ENCODE data around the gene MGAT1. TPM values are rescaled to one million over a fixed set of nuclear protein-coding genes. Genes with fewer than 3 reads are reported as not detected.
A peak's percentile ranks its signal among the peaks of the same experiment; 100 is the strongest.

Gene MGAT1
- polyA plus RNA-seq, 3 donors, result 231 to 523 (median 385) TPM

GRCh38 chr5:180792287-180792964, 10.2 kb downstream of the MGAT1 start:
- no peak overlapping the region for H3K4me2 ChIP-seq (replicated peaks; ENCODE audit: extremely low read depth, low read length, poor library complexity, severe bottlenecking)
- intact Hi-C loops (cut with micrococcal nuclease), result no loop called here
- no peak overlapping the region for H3K27ac ChIP-seq (ENCODE audit: low read depth in 1 of 2, low read length in 2 of 2)
- no peaks in the 10 kb centered on the region for H3K27me3 ChIP-seq (ENCODE audit: control insufficient read depth in 2 of 2, insufficient read depth in 2 of 2, low read length in 2 of 2)
- no peak for TF ChIP-seq CTCF (IDR thresholded peaks at IDR 0.05)
- H3K36me3 Mint-ChIP-seq, result peaks cover 74 to 94% of the 10 kb centered on the region in 2 donors
- peak overlapping the region in 1 of 7 donors; percentile 28 for H3K27ac Mint-ChIP-seq
- H3K9ac ChIP-seq (ENCODE audit: insufficient read depth, low read length, poor library complexity, severe bottlenecking), result no peak overlapping the region
- H3K9me3 ChIP-seq (replicated peaks in 1 of 2; ENCODE audit: control insufficient read depth in 1 of 2, insufficient read depth in 1 of 2, low read length in 2 of 2), result no peaks in the 10 kb centered on the region
- H3K9me3 Mint-ChIP-seq, result no peaks in the 10 kb centered on the region
- no peak overlapping the region for H3K4me3 Mint-ChIP-seq
- no peaks in the 10 kb centered on the region for H3K27me3 Mint-ChIP-seq (ENCODE audit: low read depth in 3 of 3)
- peaks cover 98% of the 10 kb centered on the region for H3K79me2 ChIP-seq (ENCODE audit: insufficient read depth, low read length)
- H3K4me3 ChIP-seq (replicated peaks in 1 of 3; ENCODE audit: low read depth in 2 of 3, low read length in 3 of 3), result no peak overlapping the region
- H2AFZ ChIP-seq (ENCODE audit: insufficient read depth, low read depth, low read length, poor library complexity, severe bottlenecking), result no peak overlapping the region
- WGBS (ENCODE audit: insufficient coverage), result 97% methylated on average over 54 of the region's 60 CpGs
- peaks cover 80 to 97% of the 10 kb centered on the region in 2 donors for H3K36me3 ChIP-seq (replicated peaks in 1 of 2; ENCODE audit: control insufficient read depth in 1 of 2, insufficient read depth in 2 of 2, low read length in 2 of 2)
- peaks cover 1 to 10% of the 10 kb centered on the region in 2 donors for H3K4me1 ChIP-seq (ENCODE audit: control insufficient read depth in 1 of 2, insufficient read depth in 2 of 2, low read length in 2 of 2)
- DNase-seq, result no peak
- H3K4me1 Mint-ChIP-seq, result peaks cover 50% of the 10 kb centered on the region
- H4K20me1 ChIP-seq (ENCODE audit: insufficient read depth, low read length), result peaks cover 100% of the 10 kb centered on the region

GRCh38 chr5:180791611-180792213, 10.9 kb downstream of the MGAT1 start:
- no peaks in the 10 kb centered on the region for H3K27me3 ChIP-seq (ENCODE audit: control insufficient read depth in 2 of 2, insufficient read depth in 2 of 2, low read length in 2 of 2)
- no peak for TF ChIP-seq CTCF (IDR thresholded peaks at IDR 0.05)
- peaks cover 79 to 99% of the 10 kb centered on the region in 2 donors for H3K36me3 ChIP-seq (replicated peaks in 1 of 2; ENCODE audit: control insufficient read depth in 1 of 2, insufficient read depth in 2 of 2, low read length in 2 of 2)
- intact Hi-C loops (cut with micrococcal nuclease), result no loop called here
- no peak overlapping the region for H3K4me2 ChIP-seq (replicated peaks; ENCODE audit: extremely low read depth, low read length, poor library complexity, severe bottlenecking)
- no peak overlapping the region for H2AFZ ChIP-seq (ENCODE audit: insufficient read depth, low read depth, low read length, poor library complexity, severe bottlenecking)
- no peak overlapping the region for H3K27ac ChIP-seq (ENCODE audit: low read depth in 1 of 2, low read length in 2 of 2)
- Mint-ChIP-seq H3K9me3 (no peaks in the 10 kb centered on the region), H3K4me1 (peaks cover 50% of the 10 kb centered on the region), H3K27me3 (ENCODE audit: low read depth in 3 of 3) (no peaks in the 10 kb centered on the region), H3K36me3 (peaks cover 76 to 92% of the 10 kb centered on the region in 2 donors), H3K4me3 (no peak overlapping the region), H3K27ac (peak overlapping the region in 1 of 7 donors; percentile 26)
- H3K9ac ChIP-seq (ENCODE audit: insufficient read depth, low read length, poor library complexity, severe bottlenecking), result no peak overlapping the region
- no peaks in the 10 kb centered on the region for H3K9me3 ChIP-seq (replicated peaks in 1 of 2; ENCODE audit: control insufficient read depth in 1 of 2, insufficient read depth in 1 of 2, low read length in 2 of 2)
- peaks cover 94% of the 10 kb centered on the region for H3K79me2 ChIP-seq (ENCODE audit: insufficient read depth, low read length)
- H3K4me1 ChIP-seq (ENCODE audit: control insufficient read depth in 1 of 2, insufficient read depth in 2 of 2, low read length in 2 of 2), result peaks cover 0 to 8% of the 10 kb centered on the region in 2 donors
- H3K4me3 ChIP-seq (replicated peaks in 1 of 3; ENCODE audit: low read depth in 2 of 3, low read length in 3 of 3), result no peak overlapping the region
- H4K20me1 ChIP-seq (ENCODE audit: insufficient read depth, low read length), result peaks cover 100% of the 10 kb centered on the region
- DNase-seq, result no peak
- WGBS (ENCODE audit: insufficient coverage), result 97% methylated on average over 31 of the region's 31 CpGs
